ENCODE results near the gene MFSD11.

DNA sequence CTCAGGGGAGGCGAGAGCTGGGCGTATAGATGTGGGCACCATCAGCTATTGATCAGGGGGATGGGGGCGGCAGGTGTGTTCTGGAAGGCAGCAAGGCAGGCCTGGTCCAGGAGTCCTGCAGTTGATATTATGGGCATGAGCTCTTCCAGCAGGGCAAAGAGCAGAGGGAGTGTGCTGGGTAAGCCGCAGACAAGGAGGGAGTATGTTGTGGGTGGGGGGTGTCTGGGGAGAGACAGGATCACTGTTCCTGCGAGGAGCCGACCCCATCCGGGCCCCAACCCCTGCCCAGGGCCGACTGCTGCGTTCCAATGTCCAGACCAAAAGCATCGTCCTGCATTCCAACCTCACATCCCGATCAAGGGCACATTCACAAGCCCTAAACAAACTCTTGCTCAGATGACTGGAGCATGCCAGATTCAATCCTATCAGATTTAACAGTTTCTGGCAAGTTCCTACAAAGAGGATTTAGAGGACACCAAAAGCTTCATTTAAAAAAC lies 36.4 kb upstream of the MFSD11 start:
- TF ChIP-seq, protein P1, sequence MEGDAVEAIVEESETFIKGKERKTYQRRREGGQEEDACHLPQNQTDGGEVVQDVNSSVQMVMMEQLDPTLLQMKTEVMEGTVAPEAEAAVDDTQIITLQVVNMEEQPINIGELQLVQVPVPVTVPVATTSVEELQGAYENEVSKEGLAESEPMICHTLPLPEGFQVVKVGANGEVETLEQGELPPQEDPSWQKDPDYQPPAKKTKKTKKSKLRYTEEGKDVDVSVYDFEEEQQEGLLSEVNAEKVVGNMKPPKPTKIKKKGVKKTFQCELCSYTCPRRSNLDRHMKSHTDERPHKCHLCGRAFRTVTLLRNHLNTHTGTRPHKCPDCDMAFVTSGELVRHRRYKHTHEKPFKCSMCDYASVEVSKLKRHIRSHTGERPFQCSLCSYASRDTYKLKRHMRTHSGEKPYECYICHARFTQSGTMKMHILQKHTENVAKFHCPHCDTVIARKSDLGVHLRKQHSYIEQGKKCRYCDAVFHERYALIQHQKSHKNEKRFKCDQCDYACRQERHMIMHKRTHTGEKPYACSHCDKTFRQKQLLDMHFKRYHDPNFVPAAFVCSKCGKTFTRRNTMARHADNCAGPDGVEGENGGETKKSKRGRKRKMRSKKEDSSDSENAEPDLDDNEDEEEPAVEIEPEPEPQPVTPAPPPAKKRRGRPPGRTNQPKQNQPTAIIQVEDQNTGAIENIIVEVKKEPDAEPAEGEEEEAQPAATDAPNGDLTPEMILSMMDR (IDR thresholded peaks at IDR 0.05) = no peak
- no peak for TF ChIP-seq BHLHE40 (IDR thresholded peaks at IDR 0.05; ENCODE audit: low read depth, low read length)
- TF ChIP-seq ZSCAN20 (CRISPR knock-in tag; IDR thresholded peaks at IDR 0.05) = no peak
- TF ChIP-seq, protein P2, sequence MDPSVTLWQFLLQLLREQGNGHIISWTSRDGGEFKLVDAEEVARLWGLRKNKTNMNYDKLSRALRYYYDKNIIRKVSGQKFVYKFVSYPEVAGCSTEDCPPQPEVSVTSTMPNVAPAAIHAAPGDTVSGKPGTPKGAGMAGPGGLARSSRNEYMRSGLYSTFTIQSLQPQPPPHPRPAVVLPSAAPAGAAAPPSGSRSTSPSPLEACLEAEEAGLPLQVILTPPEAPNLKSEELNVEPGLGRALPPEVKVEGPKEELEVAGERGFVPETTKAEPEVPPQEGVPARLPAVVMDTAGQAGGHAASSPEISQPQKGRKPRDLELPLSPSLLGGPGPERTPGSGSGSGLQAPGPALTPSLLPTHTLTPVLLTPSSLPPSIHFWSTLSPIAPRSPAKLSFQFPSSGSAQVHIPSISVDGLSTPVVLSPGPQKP (IDR thresholded peaks at IDR 0.05; ENCODE audit: low read depth, low read length) = no peak
- no peak for TF ChIP-seq CHD4 (IDR thresholded peaks at IDR 0.05; ENCODE audit: borderline replicate concordance)
- TF ChIP-seq HDAC2 (IDR thresholded peaks at IDR 0.05) = no peak
- no peak for TF ChIP-seq KDM1A (IDR thresholded peaks at IDR 0.05; ENCODE audit: low read depth)
- TF ChIP-seq, protein P3, sequence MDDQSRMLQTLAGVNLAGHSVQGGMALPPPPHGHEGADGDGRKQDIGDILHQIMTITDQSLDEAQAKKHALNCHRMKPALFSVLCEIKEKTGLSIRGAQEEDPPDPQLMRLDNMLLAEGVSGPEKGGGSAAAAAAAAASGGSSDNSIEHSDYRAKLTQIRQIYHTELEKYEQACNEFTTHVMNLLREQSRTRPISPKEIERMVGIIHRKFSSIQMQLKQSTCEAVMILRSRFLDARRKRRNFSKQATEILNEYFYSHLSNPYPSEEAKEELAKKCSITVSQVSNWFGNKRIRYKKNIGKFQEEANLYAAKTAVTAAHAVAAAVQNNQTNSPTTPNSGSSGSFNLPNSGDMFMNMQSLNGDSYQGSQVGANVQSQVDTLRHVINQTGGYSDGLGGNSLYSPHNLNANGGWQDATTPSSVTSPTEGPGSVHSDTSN (IDR thresholded peaks at IDR 0.05) = no peak
- TF ChIP-seq, protein P4, sequence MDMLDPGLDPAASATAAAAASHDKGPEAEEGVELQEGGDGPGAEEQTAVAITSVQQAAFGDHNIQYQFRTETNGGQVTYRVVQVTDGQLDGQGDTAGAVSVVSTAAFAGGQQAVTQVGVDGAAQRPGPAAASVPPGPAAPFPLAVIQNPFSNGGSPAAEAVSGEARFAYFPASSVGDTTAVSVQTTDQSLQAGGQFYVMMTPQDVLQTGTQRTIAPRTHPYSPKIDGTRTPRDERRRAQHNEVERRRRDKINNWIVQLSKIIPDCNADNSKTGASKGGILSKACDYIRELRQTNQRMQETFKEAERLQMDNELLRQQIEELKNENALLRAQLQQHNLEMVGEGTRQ (IDR thresholded peaks at IDR 0.05) = no peak
- TF ChIP-seq, protein P5, sequence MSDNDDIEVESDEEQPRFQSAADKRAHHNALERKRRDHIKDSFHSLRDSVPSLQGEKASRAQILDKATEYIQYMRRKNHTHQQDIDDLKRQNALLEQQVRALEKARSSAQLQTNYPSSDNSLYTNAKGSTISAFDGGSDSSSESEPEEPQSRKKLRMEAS (IDR thresholded peaks at IDR 0.05) = no peak
- no peak for TF ChIP-seq JUNB (IDR thresholded peaks at IDR 0.05)
- no peak for TF ChIP-seq KDM5A (IDR thresholded peaks at IDR 0.05)
- no peak for TF ChIP-seq EP300 (IDR thresholded peaks at IDR 0.05)
- TF ChIP-seq POLR2A (IDR thresholded peaks at IDR 0.05; ENCODE audit: low read length) = no peak
